ENCODE measurements around the gene CTNNA3. TPM values are rescaled to one million over a fixed set of nuclear protein-coding genes. Genes with fewer than 3 reads are reported as not detected.

CTNNA3 gene
- polyA plus RNA-seq, 1 experiment, result not detected

DNA sequence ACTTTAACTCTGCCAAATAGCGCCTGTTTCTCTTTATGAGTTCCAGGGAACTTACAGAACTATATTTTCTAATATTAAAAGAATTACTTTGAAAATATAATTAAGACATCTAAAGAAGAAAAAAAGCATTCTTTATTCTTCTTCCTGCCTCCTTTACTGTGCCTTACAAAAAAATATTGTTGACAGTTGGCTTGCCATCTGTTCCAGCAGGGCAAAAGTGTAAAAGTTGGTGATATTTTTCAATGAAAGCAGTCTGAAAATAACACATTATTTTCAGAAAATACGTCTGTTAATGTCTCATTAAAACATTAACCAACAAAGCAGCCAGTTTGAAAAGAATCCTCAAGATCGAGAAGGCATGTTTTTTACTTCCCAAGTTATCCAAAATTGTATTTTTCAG lies 1802.3 kb downstream of the CTNNA3 start:
- ChIA-PET POLR2A (no interaction called here), CTCF (no interaction called here)
- Histone ChIP-seq H3K27me3 (ENCODE audit: control insufficient read depth, insufficient read depth, low read length) (no peaks in the 10 kb centered on the region), H3K36me3 (ENCODE audit: control insufficient read depth, insufficient read depth, low read length) (no peaks in the 10 kb centered on the region), H3K4me3 (ENCODE audit: low read depth, low read length) (no peak overlapping the region)
- TF ChIP-seq, protein P1, sequence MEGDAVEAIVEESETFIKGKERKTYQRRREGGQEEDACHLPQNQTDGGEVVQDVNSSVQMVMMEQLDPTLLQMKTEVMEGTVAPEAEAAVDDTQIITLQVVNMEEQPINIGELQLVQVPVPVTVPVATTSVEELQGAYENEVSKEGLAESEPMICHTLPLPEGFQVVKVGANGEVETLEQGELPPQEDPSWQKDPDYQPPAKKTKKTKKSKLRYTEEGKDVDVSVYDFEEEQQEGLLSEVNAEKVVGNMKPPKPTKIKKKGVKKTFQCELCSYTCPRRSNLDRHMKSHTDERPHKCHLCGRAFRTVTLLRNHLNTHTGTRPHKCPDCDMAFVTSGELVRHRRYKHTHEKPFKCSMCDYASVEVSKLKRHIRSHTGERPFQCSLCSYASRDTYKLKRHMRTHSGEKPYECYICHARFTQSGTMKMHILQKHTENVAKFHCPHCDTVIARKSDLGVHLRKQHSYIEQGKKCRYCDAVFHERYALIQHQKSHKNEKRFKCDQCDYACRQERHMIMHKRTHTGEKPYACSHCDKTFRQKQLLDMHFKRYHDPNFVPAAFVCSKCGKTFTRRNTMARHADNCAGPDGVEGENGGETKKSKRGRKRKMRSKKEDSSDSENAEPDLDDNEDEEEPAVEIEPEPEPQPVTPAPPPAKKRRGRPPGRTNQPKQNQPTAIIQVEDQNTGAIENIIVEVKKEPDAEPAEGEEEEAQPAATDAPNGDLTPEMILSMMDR (IDR thresholded peaks at IDR 0.05; ENCODE audit: insufficient read depth, low read depth, low read length), result no peak
- DNase-seq (ENCODE audit: low read depth), result no peak

DNA sequence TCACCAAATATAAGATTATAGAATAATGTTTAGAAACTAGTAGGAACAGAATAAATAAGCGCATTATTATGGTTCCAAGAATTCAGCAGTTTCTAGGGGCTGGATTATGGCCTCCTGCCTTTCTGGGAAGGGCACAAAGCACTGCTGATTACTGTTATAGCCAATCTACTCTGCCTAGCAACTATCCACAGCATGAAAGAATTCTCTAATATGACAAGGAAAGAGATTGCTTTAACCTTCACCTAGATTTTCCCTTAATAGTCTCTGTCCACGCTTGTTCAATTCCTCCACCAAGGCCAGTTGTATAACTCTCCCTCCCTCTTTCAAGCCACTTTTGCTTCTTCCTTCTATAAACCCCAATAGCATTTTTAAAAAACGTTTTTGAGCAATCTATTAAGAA lies 1803.7 kb downstream of the CTNNA3 start:
- no peak overlapping the region for H3K4me3 ChIP-seq (ENCODE audit: low read depth, low read length)
- TF ChIP-seq, protein P1 (IDR thresholded peaks at IDR 0.05; ENCODE audit: insufficient read depth, low read depth, low read length), result no peak
- H3K36me3 ChIP-seq (ENCODE audit: control insufficient read depth, insufficient read depth, low read length), result no peaks in the 10 kb centered on the region
- ChIA-PET POLR2A (no interaction called here), CTCF (no interaction called here)
- DNase-seq (ENCODE audit: low read depth), result no peak
- no peaks in the 10 kb centered on the region for H3K27me3 ChIP-seq (ENCODE audit: control insufficient read depth, insufficient read depth, low read length)

DNA sequence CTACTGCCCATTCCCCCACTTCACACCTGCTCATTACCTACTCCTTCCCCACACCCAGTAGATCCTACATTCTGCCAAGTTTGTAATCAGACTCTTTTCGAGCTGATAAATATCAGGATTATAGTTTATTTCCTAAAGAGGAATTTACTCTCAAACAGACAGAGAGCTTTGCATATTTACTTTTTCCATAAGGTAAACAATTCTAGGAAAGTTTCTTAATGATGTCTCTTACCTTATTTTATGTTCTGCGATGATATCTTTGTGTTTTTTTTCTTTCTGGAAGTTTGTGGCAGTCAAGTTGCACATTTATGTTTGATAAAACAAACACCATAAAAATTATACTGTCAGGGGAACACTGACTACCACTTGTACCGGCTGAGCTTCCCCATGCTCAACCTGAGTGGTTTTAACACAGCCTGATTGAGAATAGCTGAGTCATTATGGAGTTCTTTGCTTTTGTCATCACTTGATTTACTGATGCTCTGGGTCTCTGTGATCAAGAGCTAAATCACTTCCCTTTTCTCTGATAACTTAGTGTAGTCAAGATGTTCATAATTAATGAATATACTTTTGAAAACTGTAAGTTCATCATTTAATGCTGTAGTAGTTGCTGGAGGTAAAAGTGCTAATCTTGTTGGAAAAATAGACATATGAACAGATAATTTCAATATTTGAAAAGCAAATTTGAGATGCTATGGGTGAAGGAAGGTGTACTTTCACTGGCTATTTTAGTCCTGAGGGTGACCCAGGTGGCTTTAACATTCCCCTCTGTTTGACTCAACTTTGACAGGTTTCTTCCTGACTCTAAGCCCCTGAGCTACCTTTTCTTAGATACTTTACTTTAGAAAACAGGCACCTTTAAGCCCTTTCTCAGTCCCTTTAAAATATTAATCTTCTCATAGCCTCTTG lies 1804.7 kb downstream of the CTNNA3 start:
- TF ChIP-seq, protein P1 (IDR thresholded peaks at IDR 0.05; ENCODE audit: insufficient read depth, low read depth, low read length), result no peak
- no peak overlapping the region for H3K4me3 ChIP-seq (ENCODE audit: low read depth, low read length)
- ChIA-PET CTCF (no interaction called here), POLR2A (no interaction called here)
- no peaks in the 10 kb centered on the region for H3K36me3 ChIP-seq (ENCODE audit: control insufficient read depth, insufficient read depth, low read length)
- no peaks in the 10 kb centered on the region for H3K27me3 ChIP-seq (ENCODE audit: control insufficient read depth, insufficient read depth, low read length)
- DNase-seq (ENCODE audit: low read depth), result no peak

GRCh38 chr10:65864529-65864928 lies 1831.5 kb downstream of the CTNNA3 start:
- no peaks in the 10 kb centered on the region for H3K36me3 ChIP-seq (ENCODE audit: control insufficient read depth, insufficient read depth, low read length)
- CTCF ChIA-PET, result no interaction called here
- TF ChIP-seq, protein P1 (IDR thresholded peaks at IDR 0.05; ENCODE audit: insufficient read depth, low read depth, low read length), result no peak
- H3K4me3 ChIP-seq (ENCODE audit: low read depth, low read length), result no peak overlapping the region
- POLR2A ChIA-PET, result no interaction called here
- H3K27me3 ChIP-seq (ENCODE audit: control insufficient read depth, insufficient read depth, low read length), result no peaks in the 10 kb centered on the region
- no peak for DNase-seq (ENCODE audit: low read depth)

DNA sequence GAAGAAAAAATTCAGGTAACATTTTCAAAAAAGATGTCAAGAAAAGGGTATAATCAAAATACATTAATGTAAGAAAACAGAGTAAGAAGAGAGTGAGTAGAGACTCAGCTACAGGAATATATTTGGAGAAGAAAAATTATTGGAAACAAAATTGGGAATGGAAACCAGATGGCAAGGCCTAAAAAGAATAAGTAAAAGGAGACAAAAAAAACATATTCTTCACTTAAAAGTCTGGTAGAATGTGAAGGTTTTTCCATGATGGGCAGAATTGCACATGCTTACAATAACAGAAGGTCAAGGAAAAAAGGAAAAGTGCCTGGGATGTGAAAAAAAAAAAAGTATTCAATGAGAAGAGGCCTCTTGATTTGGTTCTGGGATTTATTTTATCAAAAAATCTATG lies 1832.0 kb downstream of the CTNNA3 start:
- Histone ChIP-seq H3K27me3 (ENCODE audit: control insufficient read depth, insufficient read depth, low read length) (no peaks in the 10 kb centered on the region), H3K36me3 (ENCODE audit: control insufficient read depth, insufficient read depth, low read length) (no peaks in the 10 kb centered on the region), H3K4me3 (ENCODE audit: low read depth, low read length) (no peak overlapping the region)
- POLR2A ChIA-PET, result no interaction called here
- TF ChIP-seq, protein P1 (IDR thresholded peaks at IDR 0.05; ENCODE audit: insufficient read depth, low read depth, low read length), result no peak
- DNase-seq (ENCODE audit: low read depth), result no peak
- CTCF ChIA-PET, result no interaction called here

Small RNAs within 50 kb of the gene (small RNA-seq; reads per million reads assigned to genes)
- gene AL607023.1 (ENCODE audit: insufficient read length, low read depth, low replicate concordance) (not detected), gene MIR7151 (ENCODE audit: insufficient read length, low read depth, low replicate concordance) (not detected)

Other genes with a start within 250 kb of the CTNNA3 start
- 0.13 and 0.42 TPM in 2 replicates for gene DNAJC12, start 142.0 kb upstream of the CTNNA3 start, polyA plus RNA-seq (2011; rRNA removed)
- 4.8 and 10.1 TPM in 2 replicates for gene SIRT1, start 188.5 kb upstream of the CTNNA3 start, polyA plus RNA-seq (2011; rRNA removed)

Measured in BJ (cell line).